ENCODE measurements around the gene STAT5B. TPM values are rescaled to one million over a fixed set of nuclear protein-coding genes. Genes with fewer than 3 reads are reported as not detected.

Gene STAT5B
- polyA plus RNA-seq, 1 donor (not counting 4 experiments of a cell fraction or from before 2014, with no cell fraction given) = 16.1 TPM

GRCh38 chr17:42271006-42271778 lies 5.0 kb downstream of the STAT5B start:
- no peaks in the 10 kb centered on the region for H4K20me1 ChIP-seq (ENCODE audit: control insufficient read depth, extremely low read depth, insufficient read depth, low read length)
- H3K4me2 ChIP-seq (ENCODE audit: control insufficient read depth, extremely low read depth, insufficient read depth, low read depth, low read length) = no peak overlapping the region
- H3K9me1 ChIP-seq (ENCODE audit: control insufficient read depth, extremely low read depth, insufficient read depth, low read length) = no peaks in the 10 kb centered on the region
- no peak overlapping the region for H2AFZ ChIP-seq (ENCODE audit: control insufficient read depth, low read length)
- no peak overlapping the region for H3K9ac ChIP-seq (ENCODE audit: control insufficient read depth, extremely low read depth, insufficient read depth, low read length)
- TF ChIP-seq, protein P1, sequence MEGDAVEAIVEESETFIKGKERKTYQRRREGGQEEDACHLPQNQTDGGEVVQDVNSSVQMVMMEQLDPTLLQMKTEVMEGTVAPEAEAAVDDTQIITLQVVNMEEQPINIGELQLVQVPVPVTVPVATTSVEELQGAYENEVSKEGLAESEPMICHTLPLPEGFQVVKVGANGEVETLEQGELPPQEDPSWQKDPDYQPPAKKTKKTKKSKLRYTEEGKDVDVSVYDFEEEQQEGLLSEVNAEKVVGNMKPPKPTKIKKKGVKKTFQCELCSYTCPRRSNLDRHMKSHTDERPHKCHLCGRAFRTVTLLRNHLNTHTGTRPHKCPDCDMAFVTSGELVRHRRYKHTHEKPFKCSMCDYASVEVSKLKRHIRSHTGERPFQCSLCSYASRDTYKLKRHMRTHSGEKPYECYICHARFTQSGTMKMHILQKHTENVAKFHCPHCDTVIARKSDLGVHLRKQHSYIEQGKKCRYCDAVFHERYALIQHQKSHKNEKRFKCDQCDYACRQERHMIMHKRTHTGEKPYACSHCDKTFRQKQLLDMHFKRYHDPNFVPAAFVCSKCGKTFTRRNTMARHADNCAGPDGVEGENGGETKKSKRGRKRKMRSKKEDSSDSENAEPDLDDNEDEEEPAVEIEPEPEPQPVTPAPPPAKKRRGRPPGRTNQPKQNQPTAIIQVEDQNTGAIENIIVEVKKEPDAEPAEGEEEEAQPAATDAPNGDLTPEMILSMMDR (optimal IDR thresholded peaks at IDR 0.05 in 1 of 3, IDR thresholded peaks at IDR 0.05 in 1 of 3, conservative IDR thresholded peaks at IDR 0.05 in 1 of 3; ENCODE audit: extremely low read depth in 1 of 3, insufficient read depth in 2 of 3, low read length in 3 of 3) = no peak
- no peak for TF ChIP-seq EZH2 (IDR thresholded peaks at IDR 0.05; ENCODE audit: low read length)
- dilution Hi-C loops (cut with MboI; ENCODE audit: extremely low pct_ligation_motif_present, low sequenced_read_pairs) = no loop called here
- DNase-seq (ENCODE audit: low read depth, low spot score) (no peak), FAIRE-seq (no peak)
- peaks cover 8% of the 10 kb centered on the region for H3K79me2 ChIP-seq (ENCODE audit: control insufficient read depth, insufficient read depth, low read length)
- H3K27ac ChIP-seq (ENCODE audit: control insufficient read depth, insufficient read depth, low read length) = no peak overlapping the region
- H3K9me3 ChIP-seq (ENCODE audit: control insufficient read depth, low read depth, low read length) = no peaks in the 10 kb centered on the region
- peaks cover 8% of the 10 kb centered on the region for H3K4me1 ChIP-seq (ENCODE audit: control insufficient read depth, extremely low read depth, insufficient read depth, low read length)
- H3K4me3 ChIP-seq (ENCODE audit: control insufficient read depth in 2 of 3, extremely low read depth in 1 of 3, insufficient read depth in 2 of 3, low read depth in 1 of 3, low read length in 3 of 3) = no peak overlapping the region
- no peaks in the 10 kb centered on the region for H3K27me3 ChIP-seq (ENCODE audit: control insufficient read depth, extremely low read depth, insufficient read depth, low read length)
- no peaks in the 10 kb centered on the region for H3K36me3 ChIP-seq (ENCODE audit: control insufficient read depth in 2 of 2, extremely low read depth in 1 of 2, insufficient read depth in 2 of 2, low read length in 2 of 2)

GRCh38 chr17:42270596-42270995 lies 5.6 kb downstream of the STAT5B start:
- FAIRE-seq (no peak), DNase-seq (ENCODE audit: low read depth, low spot score) (no peak)
- peaks cover 7% of the 10 kb centered on the region for H3K79me2 ChIP-seq (ENCODE audit: control insufficient read depth, insufficient read depth, low read length)
- no peaks in the 10 kb centered on the region for H3K9me1 ChIP-seq (ENCODE audit: control insufficient read depth, extremely low read depth, insufficient read depth, low read length)
- no peak for TF ChIP-seq EZH2 (IDR thresholded peaks at IDR 0.05; ENCODE audit: low read length)
- TF ChIP-seq, protein P1 (optimal IDR thresholded peaks at IDR 0.05 in 1 of 3, IDR thresholded peaks at IDR 0.05 in 1 of 3, conservative IDR thresholded peaks at IDR 0.05 in 1 of 3; ENCODE audit: extremely low read depth in 1 of 3, insufficient read depth in 2 of 3, low read length in 3 of 3) = no peak
- no peak overlapping the region for H3K4me2 ChIP-seq (ENCODE audit: control insufficient read depth, extremely low read depth, insufficient read depth, low read depth, low read length)
- H3K9me3 ChIP-seq (ENCODE audit: control insufficient read depth, low read depth, low read length) = no peaks in the 10 kb centered on the region
- dilution Hi-C loops (cut with MboI; ENCODE audit: extremely low pct_ligation_motif_present, low sequenced_read_pairs) = no loop called here
- no peak overlapping the region for H3K27ac ChIP-seq (ENCODE audit: control insufficient read depth, insufficient read depth, low read length)
- H3K4me1 ChIP-seq (ENCODE audit: control insufficient read depth, extremely low read depth, insufficient read depth, low read length) = peaks cover 8% of the 10 kb centered on the region
- no peaks in the 10 kb centered on the region for H4K20me1 ChIP-seq (ENCODE audit: control insufficient read depth, extremely low read depth, insufficient read depth, low read length)
- no peak overlapping the region for H3K4me3 ChIP-seq (ENCODE audit: control insufficient read depth in 2 of 3, extremely low read depth in 1 of 3, insufficient read depth in 2 of 3, low read depth in 1 of 3, low read length in 3 of 3)
- no peak overlapping the region for H2AFZ ChIP-seq (ENCODE audit: control insufficient read depth, low read length)
- H3K27me3 ChIP-seq (ENCODE audit: control insufficient read depth, extremely low read depth, insufficient read depth, low read length) = no peaks in the 10 kb centered on the region
- H3K36me3 ChIP-seq (ENCODE audit: control insufficient read depth in 2 of 2, extremely low read depth in 1 of 2, insufficient read depth in 2 of 2, low read length in 2 of 2) = no peaks in the 10 kb centered on the region
- no peak overlapping the region for H3K9ac ChIP-seq (ENCODE audit: control insufficient read depth, extremely low read depth, insufficient read depth, low read length)

All from keratinocyte (primary cell).